NCI-H1436 (cell line): Measurements from ENCODE around the gene POLR1E.
"Not testable (repeated sequence)": the region's sequence is repeated elsewhere in the genome, so short reads cannot be mapped to it uniquely, and the experiment has no call there.

Source experiments
- DNase-seq: peaks from one replicate; lab custom pipeline; 2025; lab: John Stamatoyannopoulos, UW

POLR1E gene

GRCh38 chr9:37465249-37466036, 20.3 kb upstream of the POLR1E start, which contains the start of gene ZBTB5:
Gene ZBTB5, minus strand, starts transcription at chr9:37465450. Its CDS starts 22,899 bp downstream, at chr9:37442551.
- DNase-seq = peak; percentile 99

GRCh38 chr9:37466037-37466709, 19.6 kb upstream of the POLR1E start:
- DNase-seq = peak; percentile 47

- DNase-seq = not testable (repeated sequence)
These were observed 18.2 kb upstream of the POLR1E start for GRCh38 chr9:37467530-37467929.

GRCh38 chr9:37468620-37469019, 17.1 kb upstream of the POLR1E start:
- no peak for DNase-seq

- DNase-seq = no peak
These were observed 13.6 kb upstream of the POLR1E start for GRCh38 chr9:37471942-37472684.

GRCh38 chr9:37473982-37474381, 11.8 kb upstream of the POLR1E start:
- not testable (repeated sequence) for DNase-seq

GRCh38 chr9:37474438-37474837, 11.3 kb upstream of the POLR1E start:
- DNase-seq = no peak

- no peak for DNase-seq
These were observed 8.8 kb upstream of the POLR1E start for GRCh38 chr9:37476930-37477329.

- DNase-seq = not testable (repeated sequence)
These were observed 8.3 kb upstream of the POLR1E start for GRCh38 chr9:37477443-37477842.

- DNase-seq = not testable (repeated sequence)
These were observed 7.6 kb upstream of the POLR1E start for GRCh38 chr9:37477987-37478619.

- DNase-seq = no peak
These were observed 5.0 kb upstream of the POLR1E start for GRCh38 chr9:37480759-37481158.

GRCh38 chr9:37486256-37486615, 488 bp downstream of the POLR1E start:
- DNase-seq = no peak

- no peak for DNase-seq
These were observed 1.1 kb downstream of the POLR1E start for GRCh38 chr9:37486616-37487548.

- DNase-seq = no peak
These were observed 6.2 kb downstream of the POLR1E start for GRCh38 chr9:37491939-37492338.

- DNase-seq = no peak
These were observed 9.8 kb downstream of the POLR1E start for GRCh38 chr9:37495571-37495970.

- no peak for DNase-seq
These were observed 10.3 kb downstream of the POLR1E start for GRCh38 chr9:37496020-37496419.

- no peak for DNase-seq
These were observed 11.6 kb downstream of the POLR1E start for GRCh38 chr9:37497320-37497719.

GRCh38 chr9:37498457-37498856, 12.7 kb downstream of the POLR1E start:
- no peak for DNase-seq

- DNase-seq = no peak
These were observed 13.5 kb downstream of the POLR1E start for GRCh38 chr9:37499297-37499696.

- DNase-seq = no peak
These were observed 16.3 kb downstream of the POLR1E start for GRCh38 chr9:37501957-37502596.

GRCh38 chr9:37503736-37504135, 18.0 kb downstream of the POLR1E start:
- no peak for DNase-seq
